ENCODE measurements around the gene FLNB. TPM values are rescaled to one million over a fixed set of nuclear protein-coding genes. Genes with fewer than 3 reads are reported as not detected.

Gene FLNB
- total RNA-seq, 4 donors from 2014 or later: 164 to 258 (median 242) TPM

GRCh38 chr3:58116985-58117384, 108.8 kb downstream of the FLNB start:
- Histone ChIP-seq H3K4me3 (replicated peaks in 1 of 3) (no peak overlapping the region), H3K4me1 (peaks cover 42 to 62% of the 10 kb centered on the region in 2 donors), H3K27me3 (no peaks in the 10 kb centered on the region), H3K9me3 (no peaks in the 10 kb centered on the region), H3K36me3 (peaks cover 7 to 28% of the 10 kb centered on the region in 2 donors), H3K27ac (peak overlapping the region; percentile 83 to 92 (median 87))
- intact Hi-C loops (cut with DNase I): loop anchor here (10.0 kb wide), 1 partner anchor 102 kb away; no protein-coding TSS in a partner anchor
- TF ChIP-seq CTCF (IDR thresholded peaks at IDR 0.05) (no peak), POLR2A (IDR thresholded peaks at IDR 0.05) (no peak)
- DNase-seq: no peak
- WGBS, 2 donors: 62 to 67% methylated on average over 4 of the region's 4 CpGs

DNA sequence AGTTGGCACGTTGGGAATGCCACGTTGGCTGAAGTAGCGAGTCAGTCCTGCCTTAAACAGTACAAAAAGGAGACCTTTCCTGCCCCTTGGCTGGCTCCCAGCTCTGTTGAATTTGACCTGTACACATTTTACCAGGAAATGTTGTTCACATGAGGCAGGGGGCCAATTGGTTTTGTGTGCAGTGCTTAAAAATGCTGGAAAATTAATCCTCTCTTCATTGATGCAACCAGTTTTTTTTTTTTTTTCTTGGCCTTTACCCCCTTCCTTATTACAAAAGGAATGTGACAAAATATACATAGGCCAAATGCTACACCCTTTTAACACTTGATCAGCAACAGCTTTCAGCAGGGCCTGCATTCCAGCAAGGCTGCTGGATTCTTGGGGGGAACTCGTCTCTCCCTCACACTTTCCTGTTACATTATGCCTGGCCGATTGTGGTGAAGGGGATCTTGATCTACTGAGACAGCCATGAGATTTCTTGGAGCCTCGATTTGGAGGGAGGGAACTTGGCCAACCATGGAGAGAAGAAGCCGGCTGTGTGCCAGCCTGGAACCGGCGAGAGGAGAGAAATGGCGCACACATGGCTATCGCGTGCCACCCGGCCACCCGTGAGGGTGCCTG, 109.4 kb downstream of the FLNB start:
- 20 to 31% methylated on average over 14 of the region's 14 CpGs for WGBS, 2 donors
- Histone ChIP-seq H3K36me3 (peaks cover 7 to 28% of the 10 kb centered on the region in 2 donors), H3K9me3 (no peaks in the 10 kb centered on the region), H3K27ac (peak overlapping the region; percentile 83 to 92 (median 87)), H3K4me3 (replicated peaks in 1 of 3) (no peak overlapping the region), H3K4me1 (peaks cover 36 to 55% of the 10 kb centered on the region in 2 donors), H3K27me3 (no peaks in the 10 kb centered on the region)
- TF ChIP-seq POLR2A (IDR thresholded peaks at IDR 0.05) (no peak), CTCF (IDR thresholded peaks at IDR 0.05) (no peak)
- DNase-seq: peak; percentile 88 to 90
- intact Hi-C loops (cut with DNase I): loop anchor here (10.0 kb wide), 1 partner anchor 103 kb away; no protein-coding TSS in a partner anchor

- Histone ChIP-seq H3K9me3 (no peaks in the 10 kb centered on the region), H3K4me3 (replicated peaks in 1 of 3) (no peak overlapping the region), H3K27me3 (no peaks in the 10 kb centered on the region), H3K36me3 (peaks cover 14 to 37% of the 10 kb centered on the region in 2 donors), H3K27ac (peak overlapping the region in 2 of 3 donors; percentile 87 to 92), H3K4me1 (peaks cover 36 to 50% of the 10 kb centered on the region in 2 donors)
- intact Hi-C loops (cut with DNase I): loop anchor here (10.0 kb wide), 1 partner anchor 104 kb away; no protein-coding TSS in a partner anchor
- TF ChIP-seq CTCF (IDR thresholded peaks at IDR 0.05): no peak
- TF ChIP-seq POLR2A (IDR thresholded peaks at IDR 0.05): no peak
- 72 to 76% methylated on average over 6 of the region's 6 CpGs for WGBS, 2 donors
- no peak for DNase-seq
Measured at GRCh38 chr3:58119186-58119585, 111.0 kb downstream of the FLNB start.

GRCh38 chr3:58120075-58120812, 112.0 kb downstream of the FLNB start:
- intact Hi-C loops (cut with DNase I): loop anchor here (5.0 kb wide), 1 partner anchor 37 kb away; no protein-coding TSS in a partner anchor
- 66 to 73% methylated on average over 10 of the region's 10 CpGs for WGBS, 2 donors
- Histone ChIP-seq H3K36me3 (peaks cover 24 to 47% of the 10 kb centered on the region in 2 donors), H3K9me3 (no peaks in the 10 kb centered on the region), H3K4me1 (peaks cover 36 to 49% of the 10 kb centered on the region in 2 donors), H3K27me3 (no peaks in the 10 kb centered on the region), H3K4me3 (replicated peaks in 1 of 3) (no peak overlapping the region), H3K27ac (peak overlapping the region in 2 of 3 donors; percentile 16 to 25)
- TF ChIP-seq CTCF (IDR thresholded peaks at IDR 0.05) (no peak), POLR2A (IDR thresholded peaks at IDR 0.05) (no peak)
- no peak for DNase-seq

Data from thyroid gland (tissue), 4 donors.